H1 (cell line): ENCODE data around the gene DMBX1. TPM values are rescaled to one million over a fixed set of nuclear protein-coding genes. Genes with fewer than 3 reads are reported as not detected.

Experiments used
- CTCF ChIA-PET: fragments of 300-600 bp; sonication (Branson Sonifier 250); formaldehyde crosslinking; loops from one replicate; lab custom pipeline; 2021; ENCODE audit not compliant: partially characterized antibody; lab: Charles Lee
- POLR2A ChIA-PET: fragments of 300-600 bp; sonication (Branson Sonifier 250); formaldehyde crosslinking; loops from one replicate; lab custom pipeline; 2021; ENCODE audit warnings: inconsistent platforms; ENCODE audit not compliant: partially characterized antibody; lab: Charles Lee
- DNase-seq, 2 experiments: peaks; one replicate each; pipeline versions ENCODE4 v3.0.0 to v3.0.0-alpha.2; 2010 to 2022; ENCODE audit warnings: low spot score in 2 of 2, low read depth in 1 of 2, mixed read lengths in 1 of 2
- FAIRE-seq: peaks from 2 replicates; lab custom pipeline; 2011; peaks lifted over from hg19 to GRCh38; lab: Jason Lieb, UNC
- H2AFZ ChIP-seq: 2 replicates; pipeline ENCODE4 v1.8.1; 2012; ENCODE audit warnings: low read length, inconsistent platforms
- H2AK5ac ChIP-seq: 2 replicates; pipeline ENCODE4 v1.6.1; 2013; ENCODE audit warnings: low read depth, low read length
- H2BK120ac ChIP-seq: replicated peaks from 2 replicates; pipeline ENCODE3; 2013; ENCODE audit warnings: low read depth, low read length, inconsistent platforms
- H2BK12ac ChIP-seq: 2 replicates; pipeline ENCODE4 v1.6.1; 2013; ENCODE audit warnings: low read depth, low read length
- H2BK15ac ChIP-seq: 2 replicates; pipeline ENCODE4 v1.6.1; 2013; ENCODE audit warnings: low read length
- H2BK20ac ChIP-seq: 2 replicates; pipeline ENCODE4 v1.6.1; 2013; ENCODE audit warnings: low read length
- H2BK5ac ChIP-seq: 2 replicates; pipeline ENCODE4 v1.6.1; 2013; ENCODE audit warnings: low read depth, low read length
- H3K14ac ChIP-seq: 2 replicates; pipeline ENCODE4 v1.6.1; 2013; ENCODE audit warnings: inconsistent platforms; ENCODE audit not compliant: insufficient read length
- H3K18ac ChIP-seq: 2 replicates; pipeline ENCODE4 v1.6.1; 2013; ENCODE audit warnings: low read length; ENCODE audit errors: extremely low read depth
- H3K23ac ChIP-seq: 2 replicates; pipeline ENCODE4 v1.6.1; 2013; ENCODE audit warnings: inconsistent platforms; ENCODE audit not compliant: insufficient read length
- H3K23me2 ChIP-seq: 2 replicates; pipeline ENCODE4 v1.6.1; 2013; ENCODE audit warnings: low read depth, low read length
- H3K27ac ChIP-seq: 2 replicates; pipeline ENCODE4 v1.6.1; 2011; ENCODE audit warnings: low read depth, low read length, inconsistent platforms
- H3K27me3 ChIP-seq, 4 experiments: replicated peaks in 1 of 4; 1 replicate in 1 of 4; 2 replicates in 3 of 4; pipeline versions ENCODE4 v1.6.1 to v1.8.1; 2011 to 2013; ENCODE audit warnings: low read length in 3 of 4, mild to moderate bottlenecking in 3 of 4, inconsistent platforms in 2 of 4, mixed read lengths in 2 of 4, moderate library complexity in 1 of 4; ENCODE audit not compliant: control insufficient read depth in 3 of 4, insufficient read depth in 3 of 4; ENCODE audit errors: extremely low read depth in 1 of 4
- H3K36me3 ChIP-seq, 4 experiments: 2 replicates each; pipeline versions ENCODE4 v1.6.1 to v1.8.1; 2011 to 2013; ENCODE audit warnings: mild to moderate bottlenecking in 4 of 4, low read length in 3 of 4, moderate library complexity in 2 of 4, control low read depth in 1 of 4, inconsistent platforms in 1 of 4; ENCODE audit not compliant: insufficient read depth in 4 of 4, control insufficient read depth in 2 of 4
- H3K4ac ChIP-seq: replicated peaks from 2 replicates; pipeline ENCODE3; 2013; ENCODE audit warnings: low read length, low read depth, mixed read lengths, inconsistent platforms; ENCODE audit not compliant: insufficient read length
- H3K4me1 ChIP-seq, 4 experiments: replicated peaks in 1 of 4; 1 replicate in 1 of 4; 2 replicates in 3 of 4; pipeline versions ENCODE4 v1.6.1 to v1.8.1; 2011 to 2013; ENCODE audit warnings: low read length in 3 of 4, inconsistent platforms in 2 of 4, mixed read lengths in 1 of 4; ENCODE audit not compliant: insufficient read depth in 4 of 4, control insufficient read depth in 3 of 4
- H3K4me2 ChIP-seq, 2 experiments: 2 replicates each; pipeline versions ENCODE4 v1.6.1 to v1.8.1; 2011 to 2013; ENCODE audit warnings: low read depth in 2 of 2, low read length in 2 of 2, control low read depth in 1 of 2, inconsistent platforms in 1 of 2, mild to moderate bottlenecking in 1 of 2; ENCODE audit not compliant: insufficient read depth in 1 of 2
- H3K4me3 ChIP-seq, 4 experiments: fragments of 200-600, 300-600 bp in 1 of 4; sonication (generic), shearing (Covaris generic), sonication (Bioruptor Twin) in 1 of 4; 2 replicates each; pipeline versions ENCODE4 v1.5.1 to v1.8.1; 2011 to 2016; ENCODE audit warnings: low read length in 4 of 4, low read depth in 3 of 4, control low read depth in 2 of 4, inconsistent platforms in 2 of 4, mild to moderate bottlenecking in 2 of 4, mixed read lengths in 1 of 4, moderate library complexity in 1 of 4; ENCODE audit not compliant: insufficient read depth in 2 of 4; ENCODE audit errors: extremely low read depth in 1 of 4
- H3K56ac ChIP-seq: replicated peaks from 2 replicates; pipeline ENCODE3; 2013; ENCODE audit warnings: low read depth, mild to moderate bottlenecking, mixed read lengths, low read length, inconsistent platforms; ENCODE audit not compliant: insufficient read length
- H3K79me1 ChIP-seq: 2 replicates; pipeline ENCODE4 v1.6.1; 2013; ENCODE audit warnings: low read depth, low read length, control low read depth
- H3K79me2 ChIP-seq, 2 experiments: 2 replicates each; pipeline versions ENCODE4 v1.6.1 to v1.8.1; 2012 to 2013; ENCODE audit warnings: low read length in 2 of 2, mild to moderate bottlenecking in 2 of 2, inconsistent platforms in 1 of 2; ENCODE audit not compliant: insufficient read depth in 2 of 2, control insufficient read depth in 1 of 2
- H3K9ac ChIP-seq, 4 experiments: replicated peaks in 1 of 4; 1 replicate in 1 of 4; 2 replicates in 3 of 4; pipeline versions ENCODE4 v1.6.1 to v1.8.1; 2011 to 2013; ENCODE audit warnings: low read depth in 3 of 4, low read length in 3 of 4, control low read depth in 2 of 4, mild to moderate bottlenecking in 2 of 4, moderate library complexity in 2 of 4, inconsistent platforms in 1 of 4; ENCODE audit errors: extremely low read depth in 1 of 4
- H3K9me3 ChIP-seq, 2 experiments: 2 replicates each; pipeline versions ENCODE4 v1.6.1 to v1.8.1; 2012 to 2013; ENCODE audit warnings: mild to moderate bottlenecking in 2 of 2, moderate library complexity in 2 of 2, control low read depth in 1 of 2, inconsistent platforms in 1 of 2, low read depth in 1 of 2, low read length in 1 of 2, mixed read lengths in 1 of 2; ENCODE audit not compliant: insufficient read depth in 2 of 2
- H4K20me1 ChIP-seq, 2 experiments: replicated peaks in 1 of 2; 2 replicates each; pipeline versions ENCODE3 to v1.8.1; 2011 to 2013; ENCODE audit warnings: inconsistent platforms in 2 of 2, low read length in 2 of 2, mild to moderate bottlenecking in 1 of 2; ENCODE audit not compliant: insufficient read depth in 2 of 2, control insufficient read depth in 1 of 2
- H4K5ac ChIP-seq: 2 replicates; pipeline ENCODE4 v1.6.1; 2013; ENCODE audit warnings: low read length, low read depth, mixed read lengths, inconsistent platforms; ENCODE audit not compliant: insufficient read length
- H4K8ac ChIP-seq: 2 replicates; pipeline ENCODE4 v1.8.0; 2013; ENCODE audit warnings: mild to moderate bottlenecking, moderate library complexity, low read length, inconsistent platforms; ENCODE audit not compliant: insufficient read depth; ENCODE audit errors: extremely low read depth
- H4K91ac ChIP-seq: replicated peaks from 2 replicates; pipeline ENCODE3; 2013; ENCODE audit warnings: low read length, mixed read lengths, inconsistent platforms; ENCODE audit not compliant: insufficient read length
- JUN ChIP-seq: IDR thresholded peaks from 2 replicates; pipeline ENCODE4 v1.6.1; 2011; ENCODE audit warnings: low read depth, mild to moderate bottlenecking, improper control_type of control experiment, low read length
- RAD21 ChIP-seq, 2 experiments: IDR thresholded peaks in 1 of 2; conservative IDR thresholded peaks in 1 of 2; 2 replicates each; pipeline ENCODE4 v1.6.1; 2011; ENCODE audit warnings: low read depth in 2 of 2, low read length in 2 of 2, improper control_type of control experiment in 1 of 2, inconsistent platforms in 1 of 2, mild to moderate bottlenecking in 1 of 2, moderate library complexity in 1 of 2
- SIN3A ChIP-seq, 2 experiments: IDR thresholded peaks in 1 of 2; conservative IDR thresholded peaks in 1 of 2; 2 replicates each; pipeline ENCODE4 v1.6.1; 2011 to 2012; ENCODE audit warnings: low read length in 2 of 2, improper control_type of control experiment in 1 of 2, low read depth in 1 of 2, mild to moderate bottlenecking in 1 of 2
- WGBS, 2 experiments: shearing (Covaris generic) in 1 of 2; methylation state at CpG; one replicate each; pipeline versions ENCODE4 v1.1.6 to v1.1.7; 2013 to 2015; ENCODE audit warnings: low lambda C conversion rate in 2 of 2, mixed read lengths in 2 of 2, inconsistent platforms in 1 of 2, low coverage in 1 of 2, missing lambda C conversion rate in 1 of 2; ENCODE audit not compliant: insufficient replicate concordance in 2 of 2, insufficient coverage in 1 of 2, insufficient read length in 1 of 2; ENCODE audit errors: extremely low coverage in 1 of 2, missing lambda C conversion rate in 1 of 2; 5-methylcytosine and 5-hydroxymethylcytosine counted together
- polyA plus RNA-seq, 7 experiments: library from polyadenylated mRNA; depleted of rRNA in 3 of 7; stranded (reverse) in 5 of 7; unstranded in 2 of 7; fragments of >200 nt in 5 of 7; fragments of 200-250 nt in 2 of 7; gene quantifications; 1 replicate in 5 of 7; 2 replicates in 1 of 7; 4 replicates in 1 of 7; pipeline versions ENCODE4 v1.2.1 to v1.2.3, GENCODE V29; 2011 to 2013; ENCODE audit warnings: missing spikeins in 2 of 7, mixed read lengths in 2 of 7
- total RNA-seq: library from RNA; stranded (reverse); fragmentation: NEBNext Ultra II Directional; extraction: Animal tissue kit (Norgen Biotek cat#: 25700); gene quantifications from 2 replicates; pipeline ENCODE4 v1.2.1, GENCODE V29; 2021
- TF ChIP-seq, protein P1 (sequence below), 3 experiments: IDR thresholded peaks; 1 replicate in 2 of 3; 2 replicates in 1 of 3; pipeline versions ENCODE4 v1.5.1 to v1.6.1; 2011; ENCODE audit warnings: low read length in 3 of 3, mild to moderate bottlenecking in 3 of 3, inconsistent platforms in 2 of 3, low read depth in 1 of 3, moderate library complexity in 1 of 3; ENCODE audit not compliant: insufficient read depth in 1 of 3; ENCODE audit errors: control extremely low read depth in 1 of 3

DMBX1 gene
- total and polyA plus RNA-seq, 2 of the 8 experiments (the other 6 are each of a cell fraction or from before 2014, with no cell fraction given) = 0.23 to 0.30 TPM

DNA sequence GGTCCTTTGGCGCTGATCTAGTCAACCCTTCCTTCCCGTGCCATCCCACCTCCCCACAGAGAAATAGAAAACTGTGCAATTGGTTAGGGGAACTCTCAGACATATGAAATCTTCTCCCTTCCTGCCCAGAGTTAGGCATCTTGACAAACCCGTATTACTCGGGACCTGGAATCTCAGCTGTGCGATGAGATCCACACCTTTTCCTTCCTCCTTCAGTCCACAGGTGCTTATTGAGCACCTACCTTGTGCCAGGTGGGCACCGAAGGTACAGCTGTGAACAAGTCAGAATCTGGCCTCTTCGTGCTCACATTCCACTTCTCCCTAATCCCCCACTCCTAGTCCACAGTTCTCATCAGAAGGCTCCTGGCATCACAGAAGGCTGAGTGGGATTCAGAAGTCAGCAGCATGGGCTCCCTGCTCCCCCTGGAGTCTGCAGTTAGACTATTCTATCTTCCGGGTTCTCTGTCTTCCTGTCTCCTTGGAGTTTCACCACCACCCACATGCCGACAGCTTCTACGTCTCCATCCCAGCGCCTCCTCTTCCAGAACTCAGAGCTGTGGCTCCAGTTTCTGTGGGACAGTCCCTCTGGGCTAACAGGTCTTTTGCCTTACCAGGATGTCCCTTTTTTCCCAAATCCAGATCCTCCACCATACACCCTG is 38.8 kb downstream of the DMBX1 start:
- 60% methylated on average over 11 of the region's 11 CpGs; no CpG with 5 or more reads in 1 of the 2 experiments for WGBS, 2 experiments

More for the DNA sequence above, 38.8 kb downstream of the DMBX1 start:
- Histone ChIP-seq H3K18ac (no peak overlapping the region), H3K23ac (no peak overlapping the region), H3K9me3 (no peaks in the 10 kb centered on the region), H2AFZ (no peak overlapping the region), H3K56ac (no peak overlapping the region), H3K23me2 (peaks cover 5% of the 10 kb centered on the region; the same call in 1 of the 2 replicates), H4K20me1 (peaks cover 2 to 3% of the 10 kb centered on the region in 2 experiments), H4K5ac (no peak overlapping the region), H3K79me1 (no peaks in the 10 kb centered on the region), H2BK5ac (no peak overlapping the region), H2AK5ac (no peak overlapping the region), H3K14ac (no peak overlapping the region), H3K36me3 (no peaks in the 10 kb centered on the region), H4K91ac (no peak overlapping the region), H3K27me3 (peaks cover 28 to 93% (median 76%) of the 10 kb centered on the region in 4 experiments), H2BK120ac (no peak overlapping the region), H3K4me3 (no peak overlapping the region), H3K4ac (no peak overlapping the region), H3K9ac (no peak overlapping the region), H3K4me2 (no peak overlapping the region), H3K27ac (no peak overlapping the region), H4K8ac (no peak overlapping the region), H2BK15ac (0 out of 2 replicates have a peak overlapping the region, but pooled peaks have one; percentile 23), H2BK20ac (no peak overlapping the region), H2BK12ac (no peak overlapping the region; the same call in 1 of the 2 replicates), H3K79me2 (no peaks in the 10 kb centered on the region), H3K4me1 (peaks cover 8 to 27% (median 17%) of the 10 kb centered on the region in 4 experiments)
- TF ChIP-seq, protein P1, sequence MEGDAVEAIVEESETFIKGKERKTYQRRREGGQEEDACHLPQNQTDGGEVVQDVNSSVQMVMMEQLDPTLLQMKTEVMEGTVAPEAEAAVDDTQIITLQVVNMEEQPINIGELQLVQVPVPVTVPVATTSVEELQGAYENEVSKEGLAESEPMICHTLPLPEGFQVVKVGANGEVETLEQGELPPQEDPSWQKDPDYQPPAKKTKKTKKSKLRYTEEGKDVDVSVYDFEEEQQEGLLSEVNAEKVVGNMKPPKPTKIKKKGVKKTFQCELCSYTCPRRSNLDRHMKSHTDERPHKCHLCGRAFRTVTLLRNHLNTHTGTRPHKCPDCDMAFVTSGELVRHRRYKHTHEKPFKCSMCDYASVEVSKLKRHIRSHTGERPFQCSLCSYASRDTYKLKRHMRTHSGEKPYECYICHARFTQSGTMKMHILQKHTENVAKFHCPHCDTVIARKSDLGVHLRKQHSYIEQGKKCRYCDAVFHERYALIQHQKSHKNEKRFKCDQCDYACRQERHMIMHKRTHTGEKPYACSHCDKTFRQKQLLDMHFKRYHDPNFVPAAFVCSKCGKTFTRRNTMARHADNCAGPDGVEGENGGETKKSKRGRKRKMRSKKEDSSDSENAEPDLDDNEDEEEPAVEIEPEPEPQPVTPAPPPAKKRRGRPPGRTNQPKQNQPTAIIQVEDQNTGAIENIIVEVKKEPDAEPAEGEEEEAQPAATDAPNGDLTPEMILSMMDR (IDR thresholded peaks at IDR 0.05; ENCODE audit: control extremely low read depth in 1 of 3, insufficient read depth in 1 of 3, low read depth in 1 of 3, low read length in 3 of 3) = peak in 2 of 3 experiments; percentile 51 to 62; a peak in 3 of 4 replicates
- TF ChIP-seq JUN (no peak), RAD21 (IDR thresholded peaks at IDR 0.05 in 1 of 2, conservative IDR thresholded peaks at IDR 0.05 in 1 of 2; ENCODE audit: low read depth in 2 of 2, low read length in 2 of 2) (peak; percentile 55 to 69), SIN3A (conservative IDR thresholded peaks at IDR 0.05 in 1 of 2, IDR thresholded peaks at IDR 0.05 in 1 of 2; ENCODE audit: low read depth in 1 of 2, low read length in 2 of 2) (no peak)
- FAIRE-seq (no peak), DNase-seq (peak in 1 of 2 experiments; percentile 46)
- ChIA-PET POLR2A (interaction anchor here (1.1 to 1.8 kb wide), 4 partner anchors 35 to 84 kb away, joined by 3 to 7 read pairs (median 5); no protein-coding TSS in a partner anchor), CTCF (interaction anchor here (0.6 to 25.0 kb wide), 27 partner anchors 9 to 196 kb away, joined by 3 to 1068 read pairs (median 6); partner anchors contain the start of genes ATPAF1, DMBX1, KNCN and MKNK1)
